K562 (cell line): ENCODE results near the gene ANKRD34A. TPM values are rescaled to one million over a fixed set of nuclear protein-coding genes. Genes with fewer than 3 reads are reported as not detected.

Source experiments
- MXI1 ChIP-seq: IDR thresholded peaks from 2 replicates; pipeline ENCODE4 v1.6.1; 2011; ENCODE audit warnings: low read depth, mild to moderate bottlenecking, improper control_type of control experiment, low read length
- PHB2 ChIP-seq: fragments of 450-650 bp; IDR thresholded peaks from 2 replicates; pipeline ENCODE4 v1.6.1; 2017; ENCODE audit warnings: low read depth
- PHF21A ChIP-seq: fragments of 450-650 bp; IDR thresholded peaks from 2 replicates; pipeline ENCODE4 v1.6.1; 2017; ENCODE audit warnings: low read depth, borderline replicate concordance
- RNF2 ChIP-seq: sonication (generic); IDR thresholded peaks from 2 replicates; pipeline ENCODE4 v1.6.1; 2016
- ZNF274 ChIP-seq: IDR thresholded peaks from 2 replicates; pipeline ENCODE4 v1.6.1; 2011; ENCODE audit warnings: low read depth, mild to moderate bottlenecking, low read length, moderate library complexity, borderline replicate concordance
- ZNF589 ChIP-seq: fragments of 200-800 bp; sonication (Bioruptor generic); IDR thresholded peaks from 2 replicates; pipeline ENCODE4 v1.6.1; 2016; ENCODE audit warnings: low read depth, missing genetic modification characterization, missing compliant biosample characterization
- polyA plus RNA-seq, 8 experiments: library from polyadenylated mRNA; depleted of rRNA in 4 of 8; stranded (reverse) in 5 of 8; unstranded in 3 of 8; fragments of >200 nt; fragmentation: Nextera tagmentation in 2 of 8; fragmentation: Illumina TruSeq in 1 of 8; extraction: Ambion mirVana in 2 of 8; extraction: Trizol in 1 of 8; gene quantifications; 2 replicates each; pipeline versions ENCODE4 v1.2.1 to v1.2.3, GENCODE V29; 2011 to 2014; ENCODE audit warnings: inconsistent platforms in 1 of 8, missing spikeins in 1 of 8
- total RNA-seq, 7 experiments: library from RNA; depleted of rRNA in 6 of 7; stranded (reverse); fragments of >200 nt in 6 of 7; fragmentation: Illumina TruSeq in 2 of 7; extraction: Trizol in 2 of 7; gene quantifications; 2 replicates each; pipeline versions ENCODE4 v1.2.1 to v1.2.3, GENCODE V29; 2011 to 2021; ENCODE audit warnings: low replicate concordance in 1 of 7
- TF ChIP-seq, protein P1 (sequence below): fragments of 200-600 bp; sonication (generic); IDR thresholded peaks from one replicate; pipeline ENCODE4 v1.6.1; 2012; ENCODE audit warnings: mild to moderate bottlenecking, low read depth, low read length, inconsistent platforms
- TF ChIP-seq, protein P2 (sequence below), 2 experiments: fragments of 450-650 bp in 1 of 2; IDR thresholded peaks; 2 replicates each; pipeline ENCODE4 v1.6.1; 2011 to 2017; ENCODE audit warnings: low read depth in 2 of 2, antibody characterized with exemption in 1 of 2, borderline replicate concordance in 1 of 2, low read length in 1 of 2, mild to moderate bottlenecking in 1 of 2, mixed read lengths in 1 of 2; ENCODE audit not compliant: control insufficient read depth in 1 of 2
- TF ChIP-seq, protein P3 (sequence below), 2 experiments: fragments of 200-800 bp in 1 of 2; sonication (Bioruptor generic) in 1 of 2; sonication (generic) in 1 of 2; formaldehyde crosslinking in 1 of 2; IDR thresholded peaks in 1 of 2; conservative IDR thresholded peaks in 1 of 2; 2 replicates each; pipeline versions ENCODE4 v1.5.0 to v1.6.1; 2016 to 2020; ENCODE audit warnings: missing compliant biosample characterization in 1 of 2, missing genetic modification characterization in 1 of 2, missing genetic modification reagents in 1 of 2

Gene ANKRD34A
- total and polyA plus RNA-seq, 9 of the 15 experiments (the other 6 are each of a cell fraction or from before 2014, with no cell fraction given): 0.06 to 1.6 (median 0.43) TPM

DNA sequence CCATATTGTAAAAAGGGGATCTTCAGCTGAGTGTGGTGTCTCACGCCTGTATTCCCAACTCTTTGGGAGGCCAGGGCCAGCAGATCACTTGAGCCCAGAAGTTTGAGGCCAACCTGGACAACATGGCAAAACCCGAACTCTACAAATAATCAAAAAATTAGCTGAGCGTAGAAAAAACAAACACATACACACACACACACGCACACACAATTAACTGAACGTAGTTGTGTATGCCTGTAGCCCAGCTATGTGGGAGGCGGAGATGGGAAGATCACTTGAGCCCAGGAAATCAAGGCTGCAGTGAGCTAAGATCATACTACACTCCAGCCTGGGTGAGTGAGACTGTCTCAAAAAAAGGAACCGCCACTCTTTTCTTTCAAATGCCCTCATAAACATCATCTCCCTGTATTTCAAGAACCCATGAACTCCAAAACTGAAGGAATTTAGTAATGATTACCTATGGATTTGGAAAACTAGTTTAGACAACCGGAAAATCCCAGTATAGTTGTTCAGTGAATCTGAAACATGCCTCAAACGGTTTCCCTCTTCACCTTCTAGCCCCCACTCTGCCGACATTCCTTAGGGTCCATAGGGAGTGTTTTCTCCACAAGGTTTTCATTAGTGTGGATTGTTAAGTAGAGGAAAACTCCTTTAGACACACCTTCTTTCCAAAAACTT lies 27.5 kb upstream of the ANKRD34A start (continued):
- TF ChIP-seq, protein P1, sequence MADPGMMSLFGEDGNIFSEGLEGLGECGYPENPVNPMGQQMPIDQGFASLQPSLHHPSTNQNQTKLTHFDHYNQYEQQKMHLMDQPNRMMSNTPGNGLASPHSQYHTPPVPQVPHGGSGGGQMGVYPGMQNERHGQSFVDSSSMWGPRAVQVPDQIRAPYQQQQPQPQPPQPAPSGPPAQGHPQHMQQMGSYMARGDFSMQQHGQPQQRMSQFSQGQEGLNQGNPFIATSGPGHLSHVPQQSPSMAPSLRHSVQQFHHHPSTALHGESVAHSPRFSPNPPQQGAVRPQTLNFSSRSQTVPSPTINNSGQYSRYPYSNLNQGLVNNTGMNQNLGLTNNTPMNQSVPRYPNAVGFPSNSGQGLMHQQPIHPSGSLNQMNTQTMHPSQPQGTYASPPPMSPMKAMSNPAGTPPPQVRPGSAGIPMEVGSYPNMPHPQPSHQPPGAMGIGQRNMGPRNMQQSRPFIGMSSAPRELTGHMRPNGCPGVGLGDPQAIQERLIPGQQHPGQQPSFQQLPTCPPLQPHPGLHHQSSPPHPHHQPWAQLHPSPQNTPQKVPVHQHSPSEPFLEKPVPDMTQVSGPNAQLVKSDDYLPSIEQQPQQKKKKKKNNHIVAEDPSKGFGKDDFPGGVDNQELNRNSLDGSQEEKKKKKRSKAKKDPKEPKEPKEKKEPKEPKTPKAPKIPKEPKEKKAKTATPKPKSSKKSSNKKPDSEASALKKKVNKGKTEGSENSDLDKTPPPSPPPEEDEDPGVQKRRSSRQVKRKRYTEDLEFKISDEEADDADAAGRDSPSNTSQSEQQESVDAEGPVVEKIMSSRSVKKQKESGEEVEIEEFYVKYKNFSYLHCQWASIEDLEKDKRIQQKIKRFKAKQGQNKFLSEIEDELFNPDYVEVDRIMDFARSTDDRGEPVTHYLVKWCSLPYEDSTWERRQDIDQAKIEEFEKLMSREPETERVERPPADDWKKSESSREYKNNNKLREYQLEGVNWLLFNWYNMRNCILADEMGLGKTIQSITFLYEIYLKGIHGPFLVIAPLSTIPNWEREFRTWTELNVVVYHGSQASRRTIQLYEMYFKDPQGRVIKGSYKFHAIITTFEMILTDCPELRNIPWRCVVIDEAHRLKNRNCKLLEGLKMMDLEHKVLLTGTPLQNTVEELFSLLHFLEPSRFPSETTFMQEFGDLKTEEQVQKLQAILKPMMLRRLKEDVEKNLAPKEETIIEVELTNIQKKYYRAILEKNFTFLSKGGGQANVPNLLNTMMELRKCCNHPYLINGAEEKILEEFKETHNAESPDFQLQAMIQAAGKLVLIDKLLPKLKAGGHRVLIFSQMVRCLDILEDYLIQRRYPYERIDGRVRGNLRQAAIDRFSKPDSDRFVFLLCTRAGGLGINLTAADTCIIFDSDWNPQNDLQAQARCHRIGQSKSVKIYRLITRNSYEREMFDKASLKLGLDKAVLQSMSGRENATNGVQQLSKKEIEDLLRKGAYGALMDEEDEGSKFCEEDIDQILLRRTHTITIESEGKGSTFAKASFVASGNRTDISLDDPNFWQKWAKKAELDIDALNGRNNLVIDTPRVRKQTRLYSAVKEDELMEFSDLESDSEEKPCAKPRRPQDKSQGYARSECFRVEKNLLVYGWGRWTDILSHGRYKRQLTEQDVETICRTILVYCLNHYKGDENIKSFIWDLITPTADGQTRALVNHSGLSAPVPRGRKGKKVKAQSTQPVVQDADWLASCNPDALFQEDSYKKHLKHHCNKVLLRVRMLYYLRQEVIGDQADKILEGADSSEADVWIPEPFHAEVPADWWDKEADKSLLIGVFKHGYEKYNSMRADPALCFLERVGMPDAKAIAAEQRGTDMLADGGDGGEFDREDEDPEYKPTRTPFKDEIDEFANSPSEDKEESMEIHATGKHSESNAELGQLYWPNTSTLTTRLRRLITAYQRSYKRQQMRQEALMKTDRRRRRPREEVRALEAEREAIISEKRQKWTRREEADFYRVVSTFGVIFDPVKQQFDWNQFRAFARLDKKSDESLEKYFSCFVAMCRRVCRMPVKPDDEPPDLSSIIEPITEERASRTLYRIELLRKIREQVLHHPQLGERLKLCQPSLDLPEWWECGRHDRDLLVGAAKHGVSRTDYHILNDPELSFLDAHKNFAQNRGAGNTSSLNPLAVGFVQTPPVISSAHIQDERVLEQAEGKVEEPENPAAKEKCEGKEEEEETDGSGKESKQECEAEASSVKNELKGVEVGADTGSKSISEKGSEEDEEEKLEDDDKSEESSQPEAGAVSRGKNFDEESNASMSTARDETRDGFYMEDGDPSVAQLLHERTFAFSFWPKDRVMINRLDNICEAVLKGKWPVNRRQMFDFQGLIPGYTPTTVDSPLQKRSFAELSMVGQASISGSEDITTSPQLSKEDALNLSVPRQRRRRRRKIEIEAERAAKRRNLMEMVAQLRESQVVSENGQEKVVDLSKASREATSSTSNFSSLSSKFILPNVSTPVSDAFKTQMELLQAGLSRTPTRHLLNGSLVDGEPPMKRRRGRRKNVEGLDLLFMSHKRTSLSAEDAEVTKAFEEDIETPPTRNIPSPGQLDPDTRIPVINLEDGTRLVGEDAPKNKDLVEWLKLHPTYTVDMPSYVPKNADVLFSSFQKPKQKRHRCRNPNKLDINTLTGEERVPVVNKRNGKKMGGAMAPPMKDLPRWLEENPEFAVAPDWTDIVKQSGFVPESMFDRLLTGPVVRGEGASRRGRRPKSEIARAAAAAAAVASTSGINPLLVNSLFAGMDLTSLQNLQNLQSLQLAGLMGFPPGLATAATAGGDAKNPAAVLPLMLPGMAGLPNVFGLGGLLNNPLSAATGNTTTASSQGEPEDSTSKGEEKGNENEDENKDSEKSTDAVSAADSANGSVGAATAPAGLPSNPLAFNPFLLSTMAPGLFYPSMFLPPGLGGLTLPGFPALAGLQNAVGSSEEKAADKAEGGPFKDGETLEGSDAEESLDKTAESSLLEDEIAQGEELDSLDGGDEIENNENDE: peak; percentile 32
- no peak for TF ChIP-seq ZNF274
- TF ChIP-seq, protein P2, sequence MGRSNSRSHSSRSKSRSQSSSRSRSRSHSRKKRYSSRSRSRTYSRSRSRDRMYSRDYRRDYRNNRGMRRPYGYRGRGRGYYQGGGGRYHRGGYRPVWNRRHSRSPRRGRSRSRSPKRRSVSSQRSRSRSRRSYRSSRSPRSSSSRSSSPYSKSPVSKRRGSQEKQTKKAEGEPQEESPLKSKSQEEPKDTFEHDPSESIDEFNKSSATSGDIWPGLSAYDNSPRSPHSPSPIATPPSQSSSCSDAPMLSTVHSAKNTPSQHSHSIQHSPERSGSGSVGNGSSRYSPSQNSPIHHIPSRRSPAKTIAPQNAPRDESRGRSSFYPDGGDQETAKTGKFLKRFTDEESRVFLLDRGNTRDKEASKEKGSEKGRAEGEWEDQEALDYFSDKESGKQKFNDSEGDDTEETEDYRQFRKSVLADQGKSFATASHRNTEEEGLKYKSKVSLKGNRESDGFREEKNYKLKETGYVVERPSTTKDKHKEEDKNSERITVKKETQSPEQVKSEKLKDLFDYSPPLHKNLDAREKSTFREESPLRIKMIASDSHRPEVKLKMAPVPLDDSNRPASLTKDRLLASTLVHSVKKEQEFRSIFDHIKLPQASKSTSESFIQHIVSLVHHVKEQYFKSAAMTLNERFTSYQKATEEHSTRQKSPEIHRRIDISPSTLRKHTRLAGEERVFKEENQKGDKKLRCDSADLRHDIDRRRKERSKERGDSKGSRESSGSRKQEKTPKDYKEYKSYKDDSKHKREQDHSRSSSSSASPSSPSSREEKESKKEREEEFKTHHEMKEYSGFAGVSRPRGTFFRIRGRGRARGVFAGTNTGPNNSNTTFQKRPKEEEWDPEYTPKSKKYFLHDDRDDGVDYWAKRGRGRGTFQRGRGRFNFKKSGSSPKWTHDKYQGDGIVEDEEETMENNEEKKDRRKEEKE (IDR thresholded peaks at IDR 0.05; ENCODE audit: borderline replicate concordance in 1 of 2, control insufficient read depth in 1 of 2, low read depth in 2 of 2, low read length in 1 of 2): peak in 1 of 2 experiments; percentile 81; a peak in 3 of 4 replicates
- TF ChIP-seq MXI1: no peak
- TF ChIP-seq, protein P3, sequence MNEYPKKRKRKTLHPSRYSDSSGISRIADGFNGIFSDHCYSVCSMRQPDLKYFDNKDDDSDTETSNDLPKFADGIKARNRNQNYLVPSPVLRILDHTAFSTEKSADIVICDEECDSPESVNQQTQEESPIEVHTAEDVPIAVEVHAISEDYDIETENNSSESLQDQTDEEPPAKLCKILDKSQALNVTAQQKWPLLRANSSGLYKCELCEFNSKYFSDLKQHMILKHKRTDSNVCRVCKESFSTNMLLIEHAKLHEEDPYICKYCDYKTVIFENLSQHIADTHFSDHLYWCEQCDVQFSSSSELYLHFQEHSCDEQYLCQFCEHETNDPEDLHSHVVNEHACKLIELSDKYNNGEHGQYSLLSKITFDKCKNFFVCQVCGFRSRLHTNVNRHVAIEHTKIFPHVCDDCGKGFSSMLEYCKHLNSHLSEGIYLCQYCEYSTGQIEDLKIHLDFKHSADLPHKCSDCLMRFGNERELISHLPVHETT (CRISPR knock-in tag; conservative IDR thresholded peaks at IDR 0.05 in 1 of 2, IDR thresholded peaks at IDR 0.05 in 1 of 2): 0 out of 4 replicates have a peak, but pooled peaks of 1 of the 2 experiments have one; percentile 6
- TF ChIP-seq PHF21A: no peak
- peak; percentile 18; the same call in 1 of the 2 replicates for TF ChIP-seq ZNF589 (CRISPR knock-in tag)
- no peak for TF ChIP-seq PHB2
- no peak for TF ChIP-seq RNF2
